Esophagus squamous epithelium (tissue), 4 donors: ENCODE results near the gene ZNF496.

Experiments used
- POLR2A ChIP-seq, 4 donors: fragments of 450-650 bp; IDR thresholded peaks; one replicate each; pipeline ENCODE4 v1.6.1; 2017; ENCODE audit warnings: antibody characterized with exemption in 4 of 4, mild to moderate bottlenecking in 4 of 4, moderate library complexity in 3 of 4
- TF ChIP-seq, protein P1 (sequence below), 6 experiments: fragments of 450-650 bp in 4 of 6; fragments of 200-600 bp in 2 of 6; sonication (generic) in 2 of 6; IDR thresholded peaks; one replicate each; pipeline ENCODE4 v1.5.1; 2016 to 2019; ENCODE audit warnings: antibody characterized with exemption in 6 of 6, mild to moderate bottlenecking in 4 of 6, moderate library complexity in 4 of 6

DNA sequence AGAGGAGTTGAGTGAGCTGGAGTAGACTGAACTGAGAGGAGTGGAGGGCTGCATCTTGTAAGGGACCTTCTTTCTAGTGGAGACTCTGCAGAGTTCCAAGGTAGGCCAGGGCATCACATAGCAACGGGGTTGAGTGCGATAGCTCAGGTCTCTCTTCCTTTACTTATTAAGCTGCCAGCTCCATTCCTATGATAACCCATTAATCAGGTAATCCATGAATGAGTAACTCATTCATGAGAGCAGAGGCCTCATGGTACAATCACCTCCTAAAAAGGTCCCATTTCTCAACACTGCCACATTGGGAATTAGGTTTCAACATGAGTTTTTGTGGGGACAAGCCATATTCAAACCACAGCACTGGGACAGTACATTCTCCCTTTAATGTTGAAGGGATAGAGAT, 54.5 kb downstream of the ZNF496 start:
- TF ChIP-seq, protein P1, sequence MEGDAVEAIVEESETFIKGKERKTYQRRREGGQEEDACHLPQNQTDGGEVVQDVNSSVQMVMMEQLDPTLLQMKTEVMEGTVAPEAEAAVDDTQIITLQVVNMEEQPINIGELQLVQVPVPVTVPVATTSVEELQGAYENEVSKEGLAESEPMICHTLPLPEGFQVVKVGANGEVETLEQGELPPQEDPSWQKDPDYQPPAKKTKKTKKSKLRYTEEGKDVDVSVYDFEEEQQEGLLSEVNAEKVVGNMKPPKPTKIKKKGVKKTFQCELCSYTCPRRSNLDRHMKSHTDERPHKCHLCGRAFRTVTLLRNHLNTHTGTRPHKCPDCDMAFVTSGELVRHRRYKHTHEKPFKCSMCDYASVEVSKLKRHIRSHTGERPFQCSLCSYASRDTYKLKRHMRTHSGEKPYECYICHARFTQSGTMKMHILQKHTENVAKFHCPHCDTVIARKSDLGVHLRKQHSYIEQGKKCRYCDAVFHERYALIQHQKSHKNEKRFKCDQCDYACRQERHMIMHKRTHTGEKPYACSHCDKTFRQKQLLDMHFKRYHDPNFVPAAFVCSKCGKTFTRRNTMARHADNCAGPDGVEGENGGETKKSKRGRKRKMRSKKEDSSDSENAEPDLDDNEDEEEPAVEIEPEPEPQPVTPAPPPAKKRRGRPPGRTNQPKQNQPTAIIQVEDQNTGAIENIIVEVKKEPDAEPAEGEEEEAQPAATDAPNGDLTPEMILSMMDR (IDR thresholded peaks at IDR 0.05): no peak
- TF ChIP-seq POLR2A (IDR thresholded peaks at IDR 0.05): no peak
